Measurements from ENCODE around the gene BRD9.
"Not testable (repeated sequence)": the region's sequence is repeated elsewhere in the genome, so short reads cannot be mapped to it uniquely, and the experiment has no call there.

The BRD9 gene

DNA sequence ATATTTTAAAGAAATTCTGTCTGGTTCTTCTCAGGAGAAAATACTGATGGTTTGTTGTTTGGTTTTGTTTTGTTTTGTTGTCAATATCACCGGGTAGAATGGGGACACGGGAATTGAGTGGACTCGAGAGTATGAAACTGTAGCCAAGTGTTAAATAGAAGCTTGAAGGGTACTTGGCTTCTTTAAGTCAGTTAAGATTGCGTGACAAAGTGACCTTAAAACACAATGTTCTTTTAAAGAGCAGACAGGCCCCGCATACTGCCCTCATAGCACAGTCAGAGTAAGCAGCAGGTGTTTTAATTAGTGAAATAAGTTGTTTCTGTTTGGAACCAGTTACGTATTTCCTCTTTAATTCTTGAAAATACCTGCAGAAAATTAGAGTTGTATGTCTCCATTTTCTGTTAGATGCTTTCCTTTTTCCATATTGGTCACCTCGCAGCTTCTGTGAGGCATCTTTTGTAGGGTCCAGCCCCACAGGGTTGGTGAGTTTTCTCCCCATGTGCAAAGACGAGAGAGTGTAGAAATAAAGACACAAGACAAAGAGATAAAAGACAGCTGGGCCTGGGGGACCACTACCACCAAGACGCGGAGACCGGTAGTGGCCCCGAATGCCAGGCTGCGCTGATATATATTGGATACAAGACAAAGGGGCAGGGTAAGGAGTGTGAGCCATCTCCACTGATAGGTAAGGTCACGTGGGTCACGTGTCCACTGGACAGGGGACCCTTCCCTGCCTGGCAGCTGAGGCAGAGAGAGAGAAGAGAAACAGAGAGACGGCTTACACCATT lies 9.7 kb upstream of the BRD9 start:
- no peak for DNase-seq

DNA sequence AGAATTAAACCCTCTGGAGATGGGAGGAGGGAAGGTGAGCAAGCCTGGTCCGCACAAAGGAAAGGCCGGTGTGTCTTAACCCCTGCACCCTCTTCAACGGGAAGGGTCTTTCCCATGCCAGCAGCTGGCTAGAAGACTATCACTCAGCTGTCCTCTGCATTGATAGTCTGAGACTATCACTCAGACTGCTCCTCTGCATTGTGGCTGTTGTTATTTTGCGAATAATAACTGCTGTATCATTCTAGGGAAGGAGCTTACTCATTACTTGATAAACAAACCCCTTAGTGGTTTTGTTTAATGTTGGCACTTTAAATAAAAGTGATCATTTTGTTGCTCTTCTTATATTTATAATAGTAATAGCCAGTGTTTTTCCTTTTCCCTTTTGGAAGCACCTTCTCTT lies 8.2 kb upstream of the BRD9 start:
- no peak for DNase-seq

DNA sequence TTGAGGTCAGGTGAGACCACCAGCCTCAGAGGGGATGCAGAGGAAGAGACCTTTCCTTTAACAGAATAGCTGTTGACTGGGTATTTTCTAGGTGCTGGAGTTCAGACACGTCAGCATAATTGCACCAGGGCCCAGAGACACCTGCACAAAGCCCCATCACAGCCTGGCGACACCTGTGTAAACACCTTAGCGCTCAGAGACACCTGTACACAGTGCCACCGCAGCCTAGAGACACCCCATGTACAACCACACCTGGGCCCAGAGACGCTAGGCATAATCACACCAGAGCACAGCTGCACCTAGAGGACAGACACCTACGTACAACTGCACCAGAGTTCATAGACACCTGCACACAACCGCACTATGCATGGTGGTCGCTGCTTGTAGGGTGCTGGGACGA lies 1.1 kb upstream of the BRD9 start:
- DNase-seq, result no peak

DNA sequence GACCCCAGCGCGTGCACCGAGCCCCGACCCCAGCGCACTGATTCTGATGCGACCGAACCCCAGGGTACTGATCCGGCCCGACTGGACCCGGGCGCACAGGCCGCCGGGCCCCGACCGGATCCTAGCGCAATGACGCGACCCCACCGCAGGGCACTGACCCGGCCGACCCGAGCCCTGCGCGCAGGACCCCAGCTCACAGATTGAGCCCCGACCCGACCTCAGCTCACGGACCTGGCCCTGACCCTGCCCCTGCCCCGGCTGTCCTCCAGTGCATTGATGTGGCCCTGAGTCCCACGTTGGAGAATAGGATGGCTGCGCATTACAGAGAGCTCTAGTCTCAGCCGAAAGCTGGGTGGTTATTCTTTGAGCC lies 521 bp upstream of the BRD9 start:
- no peak for DNase-seq

DNA sequence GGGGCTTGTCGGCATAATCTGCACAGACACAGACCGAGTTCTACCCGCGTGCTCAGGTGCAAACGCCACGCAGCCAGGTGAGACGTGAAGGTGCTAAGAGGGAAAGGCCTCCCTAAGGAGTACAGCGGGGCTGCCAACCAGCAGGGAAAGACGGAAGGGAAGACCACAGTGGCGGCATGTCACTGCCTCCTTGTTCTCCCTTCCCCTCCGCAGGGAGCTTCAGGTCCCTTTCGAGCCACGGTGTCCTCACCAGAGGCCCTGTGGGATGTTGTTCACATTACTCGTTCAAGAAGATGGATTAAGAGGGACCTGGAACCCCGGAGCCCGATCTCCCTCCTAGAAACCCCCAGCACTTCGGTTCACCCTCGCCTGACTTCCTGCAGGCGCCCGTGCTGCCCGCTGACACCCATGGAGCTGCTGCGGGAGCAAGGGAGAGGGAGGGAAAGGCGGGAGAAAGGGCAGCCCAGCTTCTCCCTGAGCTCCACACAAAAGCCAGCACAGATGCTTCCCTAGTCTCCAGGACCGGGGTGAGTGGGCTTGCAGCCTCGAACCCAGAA lies 686 bp downstream of the BRD9 start:
- DNase-seq, result peak in 1 of 2 donors; percentile 15

DNA sequence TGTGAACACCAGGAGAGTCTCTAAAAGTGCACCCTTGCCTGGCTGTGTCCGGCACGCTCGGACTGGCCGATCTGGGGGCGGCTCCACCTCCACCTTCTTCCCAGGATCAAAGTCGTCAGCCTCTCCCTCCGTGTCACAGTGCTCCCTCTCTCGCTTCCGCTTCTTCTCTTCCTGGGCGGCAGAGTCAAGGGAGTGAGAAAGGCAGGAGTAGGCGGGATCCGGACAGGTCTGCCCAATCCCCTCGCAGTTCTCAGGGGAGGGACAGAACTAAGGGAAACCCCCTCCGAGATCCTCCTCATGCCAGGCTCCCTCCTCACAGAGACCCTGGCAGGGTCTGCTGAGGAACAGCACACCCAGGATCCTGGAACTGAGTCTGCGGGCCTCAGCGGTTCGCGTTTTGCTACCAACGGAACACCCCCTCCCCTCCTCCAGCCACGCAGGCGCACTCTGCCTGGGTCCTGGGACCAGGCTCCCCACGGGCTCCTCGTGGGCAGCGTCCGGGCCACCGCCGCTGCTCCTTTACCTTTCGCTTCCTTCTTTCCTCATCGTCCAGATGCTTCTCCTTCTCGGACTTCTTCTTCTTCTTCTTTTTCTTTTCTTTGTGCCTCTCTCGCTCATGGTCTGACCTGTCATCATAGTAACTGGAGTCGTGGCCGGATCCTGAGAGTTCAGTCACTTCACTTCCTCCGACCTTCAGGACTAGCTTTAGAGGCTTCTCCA lies 1.3 kb downstream of the BRD9 start:
- DNase-seq, result peak in 1 of 2 donors; percentile 3

DNA sequence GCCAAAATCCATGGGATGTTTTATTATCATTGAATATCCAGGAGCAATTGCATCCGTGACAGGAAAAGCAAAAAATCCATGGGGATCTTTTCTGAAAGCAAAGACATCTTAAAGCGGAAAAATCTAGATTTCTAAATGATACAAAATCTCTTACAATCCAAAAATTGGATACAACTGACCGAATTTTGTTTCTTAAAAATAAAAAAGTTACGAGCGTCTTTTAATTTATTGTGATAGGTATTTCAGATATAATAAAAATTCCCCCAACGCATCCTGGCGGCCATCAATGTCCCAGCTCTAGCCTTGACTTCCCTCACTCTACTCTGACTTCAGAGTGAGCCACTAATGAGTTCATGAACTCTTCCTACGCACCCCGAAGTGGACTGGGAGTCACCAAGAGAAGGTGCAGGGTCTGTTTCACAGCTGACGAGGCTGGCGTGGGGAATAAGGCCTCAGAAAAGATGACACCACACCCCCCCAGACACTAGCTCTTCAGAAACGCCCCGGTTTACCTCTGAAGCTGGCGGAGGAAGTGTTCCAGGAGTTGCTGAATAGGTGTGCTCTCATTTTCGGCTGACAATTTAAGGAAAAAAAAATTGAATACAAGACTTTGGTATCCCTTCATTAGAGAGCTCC lies 3.4 kb downstream of the BRD9 start:
- DNase-seq, result no peak

DNA sequence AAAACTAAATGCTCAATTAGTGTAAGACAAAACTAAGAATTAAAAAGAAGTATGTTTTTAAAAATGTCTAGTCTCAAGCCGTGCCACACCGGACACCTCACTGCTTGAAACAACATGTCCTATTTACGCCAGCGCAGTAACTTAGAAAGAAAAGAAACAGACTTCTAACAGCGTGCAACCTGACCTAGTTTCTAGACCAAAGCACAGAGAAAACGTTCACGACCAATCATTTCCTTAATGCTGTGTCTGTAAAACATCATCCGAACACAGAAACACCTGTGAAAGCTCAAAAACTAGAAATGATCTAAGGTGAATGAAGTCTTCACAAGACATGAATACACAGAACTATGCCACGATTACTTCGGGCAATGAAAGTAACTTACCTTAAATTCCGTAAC lies 4.0 kb downstream of the BRD9 start:
- DNase-seq, result no peak

DNA sequence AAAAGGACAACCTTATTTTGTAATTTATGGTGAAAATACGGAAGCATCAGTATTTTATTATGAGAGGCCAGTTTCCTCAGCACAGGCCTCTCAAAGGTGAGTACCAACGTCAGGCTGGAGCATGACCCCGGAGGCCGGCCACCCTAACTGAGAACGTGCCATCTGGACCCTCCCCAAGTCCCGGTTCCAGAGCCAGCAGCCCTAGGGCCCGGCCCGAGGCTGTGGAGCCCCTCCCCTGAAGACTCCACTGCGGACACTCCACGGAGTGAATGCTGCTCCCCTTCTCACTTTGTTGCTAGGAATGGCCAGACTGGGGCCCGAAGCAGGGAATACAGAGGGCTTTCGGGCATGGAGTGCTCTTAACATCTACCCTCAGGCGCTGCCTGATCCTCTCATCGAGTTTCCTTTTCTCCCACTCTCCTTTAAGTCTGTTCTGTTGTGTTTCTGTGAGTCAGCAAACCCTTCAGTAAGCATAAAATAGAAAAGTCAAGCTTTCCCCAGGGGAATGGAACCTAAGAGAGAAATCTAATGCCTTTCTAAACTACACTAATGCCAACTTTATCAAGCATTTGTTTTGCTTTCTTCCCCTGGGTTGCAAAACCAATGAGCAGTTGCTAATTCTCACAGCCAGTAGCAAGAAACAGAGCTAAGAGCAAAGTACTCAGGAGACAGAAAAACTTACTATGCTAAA lies 4.5 kb downstream of the BRD9 start:
- DNase-seq, result no peak

DNA sequence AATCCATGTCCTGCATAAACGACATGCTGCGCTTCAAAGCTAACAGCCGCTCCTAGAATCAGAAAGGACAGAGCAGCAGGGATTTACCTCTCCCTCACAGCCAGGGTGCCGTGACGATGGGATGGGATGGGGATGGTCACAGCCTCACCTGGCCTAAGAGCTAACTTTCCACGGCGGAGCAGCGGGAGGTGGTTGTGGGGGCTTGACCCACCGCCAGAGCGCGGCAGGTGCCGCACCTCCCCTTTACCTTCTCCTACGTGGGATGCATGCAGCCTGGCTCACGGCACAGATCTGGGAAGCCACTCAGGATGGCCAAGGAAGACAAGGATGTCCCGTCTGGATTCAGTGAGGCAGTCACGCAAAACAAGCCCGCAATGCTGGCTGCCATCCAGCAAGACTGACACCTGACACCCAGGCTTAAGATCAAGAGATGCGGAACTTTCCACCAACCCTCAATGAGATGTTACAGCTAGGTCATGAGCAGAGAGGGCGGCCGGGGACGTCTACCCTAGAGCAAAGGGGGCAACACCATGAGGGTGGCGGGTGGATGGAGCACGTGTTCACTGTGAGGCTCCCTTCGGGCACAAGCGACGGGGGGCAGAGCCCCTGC lies 5.8 kb downstream of the BRD9 start:
- DNase-seq, result no peak

DNA sequence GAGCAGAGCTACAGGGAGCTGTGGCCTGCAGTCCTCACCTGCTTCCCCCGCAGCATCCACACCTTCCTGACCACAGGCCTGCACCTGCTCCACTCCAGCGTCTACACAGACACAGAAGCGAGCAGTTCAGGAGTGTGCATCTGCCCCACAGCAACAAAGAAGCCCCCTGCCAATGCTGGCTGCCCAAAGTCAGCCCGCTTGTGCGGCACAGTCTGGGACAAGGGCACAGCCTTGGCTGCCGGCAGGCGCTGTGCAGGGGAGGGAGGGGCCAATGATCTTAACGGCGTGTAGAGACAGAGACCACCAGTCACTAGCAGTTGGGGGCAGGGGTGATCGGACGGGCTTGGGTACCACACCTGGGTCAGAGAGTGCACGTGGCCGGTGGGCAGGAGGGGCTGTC lies 6.6 kb downstream of the BRD9 start:
- DNase-seq, result no peak

DNA sequence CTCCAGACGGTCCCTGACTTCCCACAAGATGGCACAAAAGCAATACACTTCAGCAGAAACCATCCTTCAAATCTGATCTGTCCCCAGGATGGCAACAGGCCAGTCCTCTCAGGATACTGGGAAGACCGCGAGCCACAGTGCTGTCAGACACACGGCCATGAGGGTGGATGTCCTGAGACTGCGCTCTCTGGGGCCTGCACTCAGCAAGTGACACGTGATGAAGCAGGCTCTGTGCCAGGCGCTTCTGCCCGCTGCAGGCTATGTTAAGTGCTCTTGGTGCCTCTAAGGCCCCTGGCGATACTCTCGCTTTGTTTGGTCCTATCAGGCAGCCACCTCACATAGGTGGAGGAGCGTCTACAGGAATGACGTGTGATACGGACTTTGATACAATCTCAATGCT lies 7.1 kb downstream of the BRD9 start:
- DNase-seq, result no peak

DNA sequence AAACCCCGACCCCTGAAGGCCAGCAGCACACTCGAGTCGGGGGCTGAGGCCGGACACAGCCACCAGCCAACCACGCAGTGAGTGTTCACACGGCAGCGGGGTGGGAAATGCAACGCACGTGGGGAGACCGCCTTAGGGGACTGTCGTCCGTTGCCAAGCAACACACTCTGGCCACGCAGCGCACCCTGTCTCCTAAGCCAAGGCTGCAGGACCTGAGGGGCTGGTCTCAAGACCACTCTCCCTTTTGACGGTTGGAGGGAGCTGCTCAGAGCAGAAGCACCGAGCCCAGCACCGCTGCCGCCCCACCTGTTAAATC lies 7.5 kb downstream of the BRD9 start:
- DNase-seq, result no peak

DNA sequence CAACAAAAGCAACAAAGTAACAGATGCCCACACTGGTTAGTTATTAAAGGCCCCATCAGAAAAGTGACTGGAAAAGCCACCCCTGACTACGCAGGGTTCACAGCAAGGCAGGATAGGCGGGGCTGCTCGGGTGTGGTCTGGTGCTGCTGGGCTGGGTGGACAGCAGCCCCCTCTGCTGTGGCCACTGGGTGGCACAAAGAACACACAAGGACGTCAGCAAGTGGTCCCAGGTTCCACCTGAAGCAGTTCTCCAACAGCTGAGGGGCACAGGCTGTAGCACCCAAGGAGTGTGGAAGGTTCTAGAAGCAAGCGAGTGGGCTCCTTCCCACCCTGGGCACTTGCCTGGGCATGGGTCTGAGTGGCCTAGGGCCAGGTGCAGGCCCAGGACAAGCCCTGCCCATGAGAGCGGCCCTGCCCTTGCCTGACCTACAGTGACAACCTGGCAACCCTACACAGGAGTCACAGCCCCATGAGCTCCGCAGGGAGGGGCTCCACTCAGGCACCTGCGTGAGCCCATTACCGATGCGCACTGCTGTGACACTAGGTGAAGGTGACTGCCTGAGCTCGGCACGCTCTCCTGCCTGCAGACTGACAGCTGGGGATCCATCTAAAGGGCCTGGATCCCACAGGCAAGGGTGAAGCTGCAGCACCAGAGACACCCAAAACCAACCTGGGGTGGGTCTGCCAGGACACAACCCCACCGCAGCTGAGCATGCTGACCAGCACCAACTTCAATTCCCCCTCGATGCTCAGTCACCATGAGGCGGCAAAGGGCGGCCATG lies 8.1 kb downstream of the BRD9 start:
- no peak for DNase-seq

DNA sequence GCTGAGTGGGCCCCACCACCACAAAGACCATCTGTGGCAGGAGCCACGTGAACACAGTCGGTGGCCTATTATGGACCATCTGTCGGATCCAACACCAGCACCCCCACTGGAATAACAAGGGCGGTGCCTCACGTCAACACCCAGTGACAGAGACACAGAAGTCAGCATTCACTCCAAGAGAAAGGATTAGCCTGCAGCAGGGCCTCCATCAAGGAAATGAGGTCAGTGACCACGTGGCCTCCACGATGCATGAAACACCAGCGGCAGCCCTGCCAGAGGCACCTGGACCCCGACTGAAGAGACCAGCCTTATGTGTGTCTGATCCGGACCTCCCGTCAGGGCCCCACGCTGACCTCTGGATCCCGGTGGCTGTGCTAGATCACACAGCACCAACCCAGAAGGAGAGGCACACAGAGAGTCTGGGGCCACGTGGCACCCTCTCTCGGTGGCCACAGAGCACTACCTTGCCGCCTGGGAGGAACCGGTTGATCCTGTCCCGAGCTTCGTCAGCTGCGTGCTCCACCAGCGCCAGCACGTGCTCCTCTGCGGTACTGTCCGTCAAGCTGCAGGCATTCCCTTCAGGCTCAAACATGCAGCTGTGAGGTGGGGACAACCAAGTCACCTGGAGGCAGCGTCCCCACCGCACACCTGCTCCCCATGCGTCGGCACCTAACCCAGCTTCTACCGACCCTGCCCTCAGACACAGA lies 9.0 kb downstream of the BRD9 start:
- DNase-seq, result no peak

DNA sequence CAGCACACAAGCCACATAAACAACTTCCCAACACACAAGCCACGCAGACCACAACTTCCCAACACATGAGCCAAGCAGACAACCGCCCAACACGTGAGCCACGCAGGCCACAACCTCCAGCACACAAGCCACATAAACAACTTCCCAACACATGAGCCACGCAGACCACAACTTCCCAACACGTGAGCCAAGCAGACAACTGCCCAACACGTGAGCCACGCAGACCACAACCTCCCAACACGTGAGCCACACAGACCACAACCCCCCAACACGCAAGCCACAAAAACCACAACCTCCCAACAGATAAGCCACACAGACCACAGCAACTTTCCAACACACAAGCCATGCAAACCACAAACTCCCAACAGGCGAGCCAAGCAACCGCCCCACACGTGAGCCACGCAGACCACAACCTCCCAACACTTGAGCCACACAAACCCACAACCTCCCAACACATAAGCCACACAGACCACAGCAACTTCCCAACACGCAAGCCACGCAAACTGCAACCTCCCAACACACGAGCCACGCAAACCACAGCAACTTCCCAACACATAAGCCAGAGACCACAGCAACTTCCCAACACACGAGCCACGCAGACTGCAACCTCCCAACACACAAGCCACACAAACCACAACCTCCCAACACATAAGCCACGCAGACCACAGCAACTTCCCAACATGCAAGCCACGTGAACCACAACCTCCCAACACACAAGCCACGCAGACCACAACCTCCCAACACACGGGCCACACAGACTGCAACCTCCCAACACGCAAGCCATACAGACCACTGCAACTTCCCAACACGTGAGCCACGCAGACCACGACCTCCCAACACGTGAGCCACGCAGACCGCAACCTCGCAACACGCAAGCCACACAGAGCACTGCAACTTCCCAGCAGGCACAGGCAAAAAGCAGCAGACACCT lies 10.1 kb downstream of the BRD9 start:
- DNase-seq, result no peak

DNA sequence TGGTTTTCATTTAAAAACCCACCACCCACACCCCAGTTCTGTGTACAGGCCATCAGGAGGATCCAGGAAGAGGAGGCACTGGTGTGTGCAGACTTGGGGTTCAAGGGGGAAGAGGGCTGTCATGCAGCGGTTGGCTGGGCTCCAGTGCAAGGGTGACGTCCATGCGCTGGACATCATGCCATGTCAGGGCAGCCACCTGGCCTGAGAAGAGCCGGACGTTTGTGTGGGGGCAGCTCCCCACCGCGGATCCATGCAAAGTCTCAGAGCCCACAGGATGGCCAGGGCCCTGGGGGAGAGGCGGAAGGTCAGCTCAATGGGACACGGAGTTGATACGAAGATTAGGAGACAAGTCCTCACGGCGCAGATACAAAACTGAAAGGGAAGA lies 11.1 kb downstream of the BRD9 start:
- DNase-seq, result no peak

DNA sequence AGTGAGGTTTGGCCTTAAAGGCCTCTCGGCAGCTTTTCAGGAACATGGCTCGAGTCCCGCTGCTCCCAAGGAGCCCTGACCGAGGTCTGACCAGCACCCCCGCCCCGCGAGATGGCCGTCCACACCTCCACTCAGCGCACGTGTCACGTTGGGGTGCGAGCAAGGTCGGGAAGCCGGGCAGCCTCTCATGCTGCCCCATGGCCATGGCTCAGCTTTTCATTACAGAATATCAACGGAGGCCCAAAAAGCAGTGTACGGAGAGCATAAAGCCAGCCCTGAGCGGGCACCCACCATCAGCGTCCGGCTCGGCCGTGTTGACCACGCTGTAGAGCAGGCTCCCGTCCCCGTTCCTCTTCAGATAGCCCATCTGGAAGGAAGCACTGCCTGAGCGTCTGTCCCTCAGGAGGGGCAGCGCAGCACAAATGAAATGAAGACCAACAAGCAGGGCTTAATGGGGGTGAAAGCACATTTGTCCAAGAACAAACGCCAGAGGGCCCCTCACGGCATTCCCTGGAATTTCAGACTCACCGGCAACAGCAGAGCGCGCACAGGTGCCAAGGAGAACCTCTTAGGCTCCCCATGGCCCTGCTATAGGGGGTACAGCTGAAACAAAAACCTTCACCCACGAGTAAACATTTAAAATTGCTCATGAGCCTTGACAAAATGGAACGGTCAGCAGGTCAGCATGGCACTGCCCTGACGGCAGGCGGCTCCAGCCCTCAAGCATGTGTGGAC lies 11.6 kb downstream of the BRD9 start:
- DNase-seq, result no peak

DNA sequence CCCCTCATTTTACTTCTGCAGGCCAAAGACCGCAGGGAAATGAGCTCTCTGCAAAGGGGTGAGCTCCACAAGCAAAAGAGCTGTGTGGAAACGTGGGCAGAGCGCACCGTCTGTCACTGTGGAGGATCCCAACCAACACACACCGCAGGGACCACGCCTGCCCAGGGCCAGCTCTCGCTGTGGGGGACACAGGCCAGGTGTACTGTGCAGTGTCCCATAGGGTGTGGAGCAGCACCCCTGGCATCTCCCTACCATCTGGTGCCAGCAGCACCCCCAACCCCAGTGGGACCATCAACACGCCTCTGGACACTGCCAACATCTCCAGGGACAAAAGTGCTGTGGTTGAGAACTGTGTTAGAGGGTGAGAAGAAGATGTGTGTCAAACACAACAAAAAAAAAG lies 13.9 kb downstream of the BRD9 start:
- DNase-seq, result not testable (repeated sequence)

Measured in inflammatory macrophage (primary cell).